Mesothelial cell of epicardium (in vitro differentiated cells): ENCODE measurements around the gene MATN4. TPM values are rescaled to one million over a fixed set of nuclear protein-coding genes. Genes with fewer than 3 reads are reported as not detected.

ENCODE experiments used
- DNase-seq, 2 experiments: peaks; one replicate each; pipeline ENCODE4 v3.0.0; 2021; ENCODE audit warnings: low spot score in 2 of 2; ENCODE audit not compliant: unreplicated experiment in 2 of 2
- H3K27ac Mint-ChIP-seq: 2 replicates; pipeline ENCODE4 v1.8.0; 2021; ENCODE audit warnings: mixed read lengths
- H3K27me3 Mint-ChIP-seq: 2 replicates; pipeline ENCODE4 v1.8.0; 2021; ENCODE audit warnings: low read depth, mixed read lengths
- H3K36me3 Mint-ChIP-seq: 2 replicates; pipeline ENCODE4 v1.8.0; 2021; ENCODE audit warnings: mixed read lengths
- H3K4me1 Mint-ChIP-seq: 2 replicates; pipeline ENCODE4 v1.8.0; 2021; ENCODE audit warnings: mixed read lengths
- H3K4me3 Mint-ChIP-seq: 2 replicates; pipeline ENCODE4 v1.8.0; 2021; ENCODE audit warnings: mild to moderate bottlenecking, moderate library complexity, mixed read lengths
- H3K9me3 Mint-ChIP-seq: 2 replicates; pipeline ENCODE4 v1.8.0; 2021; ENCODE audit warnings: mixed read lengths
- CTCF ChIP-seq: fragments of 200-600 bp; sonication (generic); IDR thresholded peaks from one replicate; pipeline ENCODE4 v1.5.0; 2021; ENCODE audit warnings: antibody characterized with exemption; ENCODE audit not compliant: unreplicated experiment
- total RNA-seq: library from RNA; stranded (reverse); gene quantifications from 3 replicates; pipeline ENCODE4 v1.2.1, GENCODE V29; 2021

MATN4 gene
- total RNA-seq, 1 donor from 2014 or later = not detected

- DNase-seq = no peak
Measured at GRCh38 chr20:45329497-45330319, 21.6 kb upstream of the MATN4 start.

GRCh38 chr20:45328451-45328850, 20.4 kb upstream of the MATN4 start:
- no peak overlapping the region for H3K27ac Mint-ChIP-seq
- no peaks in the 10 kb centered on the region for H3K9me3 Mint-ChIP-seq
- H3K27me3 Mint-ChIP-seq = no peaks in the 10 kb centered on the region
- DNase-seq = no peak
- H3K36me3 Mint-ChIP-seq = peaks cover 13% of the 10 kb centered on the region
- no peak overlapping the region for H3K4me3 Mint-ChIP-seq
- no peak for TF ChIP-seq CTCF
- no peaks in the 10 kb centered on the region for H3K4me1 Mint-ChIP-seq

More at GRCh38 chr20:45329497-45330319, 21.6 kb upstream of the MATN4 start:
- Mint-ChIP-seq H3K4me3 (no peak overlapping the region), H3K27ac (no peak overlapping the region), H3K4me1 (no peaks in the 10 kb centered on the region), H3K36me3 (peaks cover 13% of the 10 kb centered on the region), H3K9me3 (no peaks in the 10 kb centered on the region), H3K27me3 (no peaks in the 10 kb centered on the region)
- TF ChIP-seq CTCF = no peak

- TF ChIP-seq CTCF = no peak
- no peak overlapping the region for H3K4me3 Mint-ChIP-seq
- H3K4me1 Mint-ChIP-seq = no peaks in the 10 kb centered on the region
- H3K27ac Mint-ChIP-seq = peak overlapping the region; percentile 21
- H3K27me3 Mint-ChIP-seq = no peaks in the 10 kb centered on the region
- H3K9me3 Mint-ChIP-seq = no peaks in the 10 kb centered on the region
- DNase-seq = no peak
- H3K36me3 Mint-ChIP-seq = peaks cover 8% of the 10 kb centered on the region
Measured at GRCh38 chr20:45325371-45325770, 17.3 kb upstream of the MATN4 start.

GRCh38 chr20:45323731-45324130, 15.6 kb upstream of the MATN4 start:
- H3K4me1 Mint-ChIP-seq = no peaks in the 10 kb centered on the region

GRCh38 chr20:45322952-45323383, 14.9 kb upstream of the MATN4 start:
- Mint-ChIP-seq H3K36me3 (peaks cover 1% of the 10 kb centered on the region), H3K27me3 (no peaks in the 10 kb centered on the region), H3K9me3 (no peaks in the 10 kb centered on the region), H3K4me3 (no peak overlapping the region), H3K27ac (no peak overlapping the region), H3K4me1 (no peaks in the 10 kb centered on the region)
- DNase-seq = no peak
- TF ChIP-seq CTCF = no peak

More at GRCh38 chr20:45323731-45324130, 15.6 kb upstream of the MATN4 start:
- no peak for TF ChIP-seq CTCF
- DNase-seq = no peak
- no peak overlapping the region for H3K27ac Mint-ChIP-seq
- H3K9me3 Mint-ChIP-seq = no peaks in the 10 kb centered on the region
- H3K4me3 Mint-ChIP-seq = no peak overlapping the region
- H3K36me3 Mint-ChIP-seq = peaks cover 1% of the 10 kb centered on the region
- H3K27me3 Mint-ChIP-seq = no peaks in the 10 kb centered on the region
